Pons (tissue), 1 donor: ENCODE data around the gene LAMP1.
"Not testable (repeated sequence)": the region's sequence is repeated elsewhere in the genome, so short reads cannot be mapped to it uniquely, and the experiment has no call there.

Experiments used
- DNase-seq: peaks from one replicate; pipeline ENCODE4 v3.0.0-alpha.2; 2016; ENCODE audit warnings: low spot score

LAMP1 gene

GRCh38 chr13:113297370-113298042 is 467 bp downstream of the LAMP1 start:
- DNase-seq = peak; percentile 36

- no peak for DNase-seq
Observed at GRCh38 chr13:113298043-113298945, 1.3 kb downstream of the LAMP1 start.

- DNase-seq = peak; percentile 53
Observed at GRCh38 chr13:113299951-113300350, 2.9 kb downstream of the LAMP1 start.

GRCh38 chr13:113302986-113303385 is 5.9 kb downstream of the LAMP1 start:
- DNase-seq = no peak

- DNase-seq = no peak
Observed at GRCh38 chr13:113304121-113304520, 7.1 kb downstream of the LAMP1 start.

- DNase-seq = no peak
Observed at GRCh38 chr13:113305208-113305607, 8.2 kb downstream of the LAMP1 start.

GRCh38 chr13:113307491-113307890 is 10.5 kb downstream of the LAMP1 start:
- no peak for DNase-seq

- no peak for DNase-seq
Observed at GRCh38 chr13:113309473-113309872, 12.4 kb downstream of the LAMP1 start.

GRCh38 chr13:113314112-113314511 is 17.1 kb downstream of the LAMP1 start:
- not testable (repeated sequence) for DNase-seq

- not testable (repeated sequence) for DNase-seq
Observed at GRCh38 chr13:113314895-113315470, 17.9 kb downstream of the LAMP1 start.

- no peak for DNase-seq
Observed at GRCh38 chr13:113315992-113316391, 19.0 kb downstream of the LAMP1 start.

- no peak for DNase-seq
Observed at GRCh38 chr13:113317031-113317430, 20.0 kb downstream of the LAMP1 start.

GRCh38 chr13:113318956-113319355 is 21.9 kb downstream of the LAMP1 start:
- no peak for DNase-seq

- no peak for DNase-seq
Observed at GRCh38 chr13:113319371-113319770, 22.3 kb downstream of the LAMP1 start.

- no peak for DNase-seq
Observed at GRCh38 chr13:113320226-113320875, 23.3 kb downstream of the LAMP1 start.

GRCh38 chr13:113321546-113321945 is 24.5 kb downstream of the LAMP1 start:
- no peak for DNase-seq

- DNase-seq = no peak
Observed at GRCh38 chr13:113322043-113322461, 25.0 kb downstream of the LAMP1 start.

- no peak for DNase-seq
Observed at GRCh38 chr13:113322890-113323651, 26.0 kb downstream of the LAMP1 start.

GRCh38 chr13:113323869-113324268 is 26.8 kb downstream of the LAMP1 start:
- DNase-seq = no peak

- DNase-seq = peak; percentile 23
Observed at GRCh38 chr13:113324398-113324797, 27.4 kb downstream of the LAMP1 start.

- DNase-seq = no peak
Observed at GRCh38 chr13:113325779-113326178, 28.7 kb downstream of the LAMP1 start.

- no peak for DNase-seq
Observed at GRCh38 chr13:113327391-113327765, 30.3 kb downstream of the LAMP1 start.
